Immature natural killer cell (primary cell): Measurements from ENCODE around the gene SPATA9. TPM values are rescaled to one million over a fixed set of nuclear protein-coding genes. Genes with fewer than 3 reads are reported as not detected.
"Not testable (repeated sequence)": the region's sequence is repeated elsewhere in the genome, so short reads cannot be mapped to it uniquely, and the experiment has no call there.

Source experiments
- DNase-seq, 3 donors: peaks; one replicate each; pipeline ENCODE4 v3.0.0; 2022; ENCODE audit warnings: mixed read lengths in 1 of 3
- H3K27ac Mint-ChIP-seq, 6 donors: one replicate each; pipeline ENCODE4 v1.8.0; 2020; ENCODE audit warnings: mixed read lengths in 6 of 6, mild to moderate bottlenecking in 5 of 6, inconsistent platforms in 4 of 6, moderate library complexity in 3 of 6
- H3K27me3 Mint-ChIP-seq, 3 donors: one replicate each; pipeline ENCODE4 v1.8.0; 2020 to 2021; ENCODE audit warnings: low read depth in 3 of 3, mild to moderate bottlenecking in 3 of 3, mixed read lengths in 3 of 3, moderate library complexity in 3 of 3, inconsistent platforms in 1 of 3
- H3K36me3 Mint-ChIP-seq, 3 donors: one replicate each; pipeline ENCODE4 v1.8.0; 2020; ENCODE audit warnings: mixed read lengths in 3 of 3, inconsistent platforms in 2 of 3, mild to moderate bottlenecking in 2 of 3
- H3K4me1 Mint-ChIP-seq, 2 donors: one replicate each; pipeline ENCODE4 v1.8.0; 2020; ENCODE audit warnings: inconsistent platforms in 2 of 2, mild to moderate bottlenecking in 2 of 2, mixed read lengths in 2 of 2, moderate library complexity in 1 of 2
- H3K4me3 Mint-ChIP-seq, 5 donors: one replicate each; pipeline ENCODE4 v1.8.0; 2020; ENCODE audit warnings: mild to moderate bottlenecking in 5 of 5, mixed read lengths in 5 of 5, inconsistent platforms in 3 of 5, moderate library complexity in 3 of 5
- H3K9me3 Mint-ChIP-seq, 6 donors: one replicate each; pipeline ENCODE4 v1.8.0; 2020; ENCODE audit warnings: mild to moderate bottlenecking in 6 of 6, mixed read lengths in 6 of 6, inconsistent platforms in 4 of 6, moderate library complexity in 3 of 6
- polyA plus RNA-seq, 3 donors: library from polyadenylated mRNA; unstranded; fragments of 300-500 nt; fragmentation: Illumina TruSeq; gene quantifications; one replicate each; pipeline ENCODE4 v1.2.3, GENCODE V29; 2021

Gene SPATA9
- polyA plus RNA-seq, 3 donors from 2014 or later = 1.4 to 1.6 TPM; not detected in 1

DNA sequence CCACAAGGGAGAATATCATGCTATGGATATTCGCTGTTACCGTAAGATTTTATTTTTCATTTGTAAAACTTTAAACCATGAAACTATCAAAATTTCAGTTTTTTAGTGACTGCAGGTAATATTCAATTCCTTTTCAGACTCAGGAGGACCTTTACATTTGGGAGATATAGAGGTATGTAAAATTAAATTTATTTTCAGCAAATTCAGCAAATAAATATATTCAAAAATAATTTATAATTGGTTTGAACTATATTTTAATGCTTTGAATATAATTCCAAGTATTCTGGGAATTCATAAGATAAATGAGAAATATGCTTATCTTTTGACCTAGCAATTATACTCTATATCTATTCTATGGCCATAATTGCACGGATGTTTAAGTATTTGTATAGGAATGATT, 28.6 kb downstream of the SPATA9 start:
- H3K27me3 Mint-ChIP-seq = peaks cover 0 to under 1% (median 0%) of the 10 kb centered on the region in 3 donors
- H3K27ac Mint-ChIP-seq = no peak overlapping the region
- peaks cover 7 to 13% (median 12%) of the 10 kb centered on the region in 3 donors for H3K36me3 Mint-ChIP-seq
- no peak for DNase-seq
- no peaks in the 10 kb centered on the region for H3K4me1 Mint-ChIP-seq
- H3K4me3 Mint-ChIP-seq = no peak overlapping the region
- no peaks in the 10 kb centered on the region for H3K9me3 Mint-ChIP-seq

GRCh38 chr5:95652849-95653248, 29.9 kb downstream of the SPATA9 start:
- peaks cover 0 to 2% (median 0%) of the 10 kb centered on the region in 3 donors for H3K27me3 Mint-ChIP-seq
- H3K9me3 Mint-ChIP-seq = no peaks in the 10 kb centered on the region
- H3K36me3 Mint-ChIP-seq = peaks cover 7 to 8% (median 7%) of the 10 kb centered on the region in 3 donors
- no peak for DNase-seq
- no peak overlapping the region for H3K27ac Mint-ChIP-seq
- H3K4me3 Mint-ChIP-seq = no peak overlapping the region
- H3K4me1 Mint-ChIP-seq = peaks cover 4 to 5% of the 10 kb centered on the region in 2 donors

DNA sequence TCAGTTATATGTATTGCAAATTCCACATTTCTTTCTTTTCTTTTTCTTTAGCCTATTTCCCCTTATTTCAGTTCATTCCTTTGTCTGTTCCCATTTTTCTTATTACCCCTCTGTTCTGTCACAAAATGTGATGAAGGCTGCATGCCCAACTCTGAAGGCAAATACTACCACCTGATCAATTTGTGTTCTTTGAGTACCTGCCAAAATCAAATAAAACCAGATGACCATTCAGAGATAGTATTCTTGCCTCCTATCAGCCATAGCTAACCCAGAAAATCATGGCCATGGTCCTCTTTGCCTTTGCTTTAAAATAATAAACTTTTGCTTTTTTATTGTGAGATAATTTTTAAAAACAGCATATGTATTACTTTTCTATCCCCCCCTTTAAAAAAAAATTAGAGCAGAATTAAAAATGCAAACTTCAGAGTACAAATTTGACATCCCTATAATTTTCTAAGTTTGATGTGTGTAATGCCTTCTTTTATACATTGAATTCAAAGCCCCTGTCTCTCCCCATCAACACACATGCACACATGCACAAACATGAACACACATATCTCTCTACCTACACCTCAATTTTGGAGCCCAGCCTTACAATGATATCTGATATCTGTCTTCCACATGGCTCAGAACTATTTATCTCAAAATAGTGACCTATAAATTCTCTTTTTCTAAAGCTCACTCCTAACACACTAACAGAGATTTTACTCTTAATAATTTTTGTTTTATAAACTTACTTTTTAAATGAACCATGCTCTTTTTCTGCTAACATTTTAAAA, 32.8 kb downstream of the SPATA9 start:
- Mint-ChIP-seq H3K9me3 (no peaks in the 10 kb centered on the region), H3K27ac (no peak overlapping the region), H3K4me3 (no peak overlapping the region), H3K27me3 (peaks cover 4 to 10% (median 8%) of the 10 kb centered on the region in 3 donors), H3K4me1 (peaks cover 11 to 27% of the 10 kb centered on the region in 2 donors), H3K36me3 (peaks cover under 1 to 8% (median 7%) of the 10 kb centered on the region in 3 donors)
- no peak for DNase-seq

GRCh38 chr5:95649274-95649673, 33.5 kb downstream of the SPATA9 start:
- Mint-ChIP-seq H3K4me1 (peaks cover 15 to 31% of the 10 kb centered on the region in 2 donors), H3K9me3 (no peaks in the 10 kb centered on the region), H3K4me3 (no peak overlapping the region), H3K27ac (no peak overlapping the region), H3K27me3 (peaks cover 4 to 10% (median 8%) of the 10 kb centered on the region in 3 donors), H3K36me3 (peaks cover 0 to 7% (median 5%) of the 10 kb centered on the region in 3 donors)
- no peak for DNase-seq

GRCh38 chr5:95647886-95648860, 34.6 kb downstream of the SPATA9 start:
- Mint-ChIP-seq H3K9me3 (no peaks in the 10 kb centered on the region), H3K27me3 (peaks cover 4 to 12% (median 8%) of the 10 kb centered on the region in 3 donors), H3K27ac (peak overlapping the region in 5 of 6 donors; percentile 12 to 90 (median 60)), H3K4me3 (peak overlapping the region in 4 of 5 donors; percentile 19 to 89 (median 28)), H3K36me3 (peaks cover 0 to 5% (median 4%) of the 10 kb centered on the region in 3 donors), H3K4me1 (peaks cover 19 to 35% of the 10 kb centered on the region in 2 donors)
- peak in 1 of 3 donors; percentile 4 for DNase-seq

DNA sequence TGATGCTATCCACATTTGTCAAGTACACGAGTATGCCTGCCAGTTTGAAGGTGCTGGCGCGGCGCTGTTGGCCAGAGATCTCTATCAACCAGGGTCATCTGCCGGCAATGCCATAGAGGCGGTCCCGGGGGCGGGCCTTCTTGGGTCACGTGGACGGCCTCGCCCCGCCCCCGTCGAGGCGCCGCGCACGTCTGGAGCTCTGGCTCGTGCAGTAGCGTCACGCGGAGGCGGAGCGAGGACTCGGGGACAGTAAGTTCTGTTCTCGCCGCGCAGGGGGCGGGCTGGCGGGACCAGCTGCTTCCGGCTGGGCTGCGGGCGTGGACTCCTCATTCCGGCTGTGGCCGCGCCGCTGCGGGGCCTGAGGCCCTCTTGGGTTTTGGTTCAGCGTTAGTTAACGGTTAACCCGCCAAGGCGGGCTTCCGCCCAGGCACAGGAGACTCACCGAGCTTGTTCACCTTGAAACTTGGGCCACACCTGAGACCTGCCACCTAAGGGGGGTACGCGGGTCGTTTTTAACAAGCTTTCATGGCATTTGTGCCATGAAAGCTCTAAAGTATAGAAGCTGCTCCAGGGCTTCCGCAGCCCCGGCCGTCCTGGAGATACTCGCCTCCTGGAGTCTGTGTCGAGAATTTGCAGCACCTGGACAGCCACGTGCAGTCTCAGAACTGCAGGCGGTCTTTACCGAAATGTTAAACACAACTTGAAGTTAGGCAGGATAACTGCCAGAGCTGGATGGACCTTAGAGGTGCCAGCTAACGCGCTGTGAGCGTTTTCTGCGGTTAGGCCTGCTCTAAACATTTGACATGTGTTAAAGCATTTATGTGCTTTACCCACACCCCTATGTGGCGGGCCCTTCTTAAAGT, 36.0 kb downstream of the SPATA9 start, which contains the start of gene RFESD:
Gene RFESD, plus strand, starts transcription at position 209 of the 863 bp plus-strand sequence. CDS start 5,495 bp downstream, outside the sequence.
- H3K36me3 Mint-ChIP-seq = no peaks in the 10 kb centered on the region
- DNase-seq = peak; percentile 98
- no peaks in the 10 kb centered on the region for H3K9me3 Mint-ChIP-seq
- peaks cover 4 to 12% (median 8%) of the 10 kb centered on the region in 3 donors for H3K27me3 Mint-ChIP-seq
- H3K27ac Mint-ChIP-seq = peak within 1 kb of the TSS; percentile 90 to 95 (median 92)
- H3K4me3 Mint-ChIP-seq = peak within 1 kb of the TSS; percentile 86 to 92 (median 88)
- peaks cover 19 to 35% of the 10 kb centered on the region in 2 donors for H3K4me1 Mint-ChIP-seq

DNA sequence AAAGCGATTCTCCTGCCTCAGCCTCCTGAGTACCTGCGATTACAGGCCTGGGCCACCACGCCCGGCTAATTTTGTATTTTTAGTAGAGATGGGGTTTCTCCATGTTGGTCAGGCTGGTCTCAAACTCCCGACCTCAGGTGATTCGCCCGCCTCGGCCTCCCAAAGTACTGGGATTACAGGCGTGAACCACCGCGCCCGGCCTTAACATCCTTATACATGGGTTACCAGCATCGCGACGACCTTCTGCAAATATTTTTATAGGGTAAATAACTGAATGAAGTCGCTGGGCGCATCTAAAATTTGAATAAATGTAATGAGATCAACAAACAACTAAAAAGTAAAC, 36.6 kb downstream of the SPATA9 start:
- Mint-ChIP-seq H3K4me1 (peaks cover 19 to 35% of the 10 kb centered on the region in 2 donors), H3K27ac (peak overlapping the region; percentile 90 to 95 (median 92)), H3K4me3 (peak overlapping the region; percentile 86 to 92 (median 88)), H3K27me3 (peaks cover 4 to 12% (median 8%) of the 10 kb centered on the region in 3 donors)
- H3K36me3 Mint-ChIP-seq, H3K9me3 Mint-ChIP-seq, DNase-seq: not testable (repeated sequence)

DNA sequence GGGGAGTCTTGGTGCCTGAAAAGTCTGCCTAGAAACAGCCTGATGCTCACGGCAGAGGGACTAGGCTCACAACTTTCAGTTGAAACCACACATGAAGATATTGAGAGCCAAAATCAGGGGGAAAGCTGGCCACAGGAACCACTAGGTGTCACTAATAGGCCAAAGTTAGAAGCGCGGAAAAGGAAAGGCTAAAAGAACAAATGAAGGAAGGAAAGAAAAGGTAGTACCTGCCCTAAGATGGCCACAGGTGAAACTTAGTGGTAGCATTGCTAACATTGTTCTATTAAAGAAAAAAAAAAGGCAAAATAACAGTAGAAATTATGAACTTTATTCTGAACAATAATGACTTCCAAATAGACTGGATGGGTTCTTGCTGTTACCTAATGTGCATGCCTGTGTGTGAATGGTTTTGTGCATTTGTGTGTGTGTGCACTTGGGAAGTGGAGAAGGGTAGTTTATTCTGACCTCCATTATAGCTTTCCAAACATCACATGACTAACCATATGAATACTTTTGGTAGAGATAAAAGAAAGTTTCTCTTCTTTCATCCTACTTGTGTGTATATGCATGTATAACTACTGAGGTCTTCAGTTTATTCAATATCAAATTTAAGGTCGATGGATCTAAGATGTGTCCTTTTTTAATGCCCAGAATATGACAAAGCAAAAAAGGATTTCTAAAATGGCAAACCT, 38.3 kb downstream of the SPATA9 start:
- H3K4me1 Mint-ChIP-seq = peaks cover 19 to 35% of the 10 kb centered on the region in 2 donors
- peaks cover 4 to 14% (median 8%) of the 10 kb centered on the region in 3 donors for H3K27me3 Mint-ChIP-seq
- peak overlapping the region in 3 of 5 donors; percentile 0 to 16 (median 0) for H3K4me3 Mint-ChIP-seq
- H3K36me3 Mint-ChIP-seq = no peaks in the 10 kb centered on the region
- peak; percentile 36 to 59 (median 49) for DNase-seq
- H3K27ac Mint-ChIP-seq = peak overlapping the region; percentile 55 to 90 (median 76)
- no peaks in the 10 kb centered on the region for H3K9me3 Mint-ChIP-seq

DNA sequence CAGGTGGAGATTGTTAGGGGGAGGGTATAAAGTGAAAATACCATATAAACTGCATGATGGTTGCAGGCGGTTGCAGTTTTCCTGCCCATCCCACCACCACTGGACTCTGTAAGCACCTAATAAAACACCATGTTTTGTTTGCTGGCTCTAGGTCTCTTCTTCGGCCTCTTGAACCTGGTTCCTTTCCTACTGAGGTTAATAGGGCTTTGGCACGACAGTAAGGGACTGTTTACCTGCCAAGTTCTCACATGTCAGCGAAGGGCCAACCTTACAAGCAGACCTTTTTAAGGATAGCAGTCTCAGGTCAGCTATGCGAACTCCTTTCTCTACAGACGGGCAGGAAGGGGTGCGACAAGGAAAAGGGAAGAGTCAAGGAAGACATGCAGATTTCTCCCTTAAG, 39.6 kb downstream of the SPATA9 start:
- no peaks in the 10 kb centered on the region for H3K36me3 Mint-ChIP-seq
- peaks cover 18 to 33% of the 10 kb centered on the region in 2 donors for H3K4me1 Mint-ChIP-seq
- H3K4me3 Mint-ChIP-seq = no peak overlapping the region

GRCh38 chr5:95641741-95642220, 41.0 kb downstream of the SPATA9 start:
- Mint-ChIP-seq H3K27ac (peak overlapping the region in 1 of 6 donors; percentile 31), H3K27me3 (peaks cover 3 to 12% (median 9%) of the 10 kb centered on the region in 3 donors), H3K4me1 (peaks cover 12 to 21% of the 10 kb centered on the region in 2 donors), H3K9me3 (no peaks in the 10 kb centered on the region), H3K36me3 (no peaks in the 10 kb centered on the region), H3K4me3 (no peak overlapping the region)
- no peak for DNase-seq

More for the DNA sequence above, 39.6 kb downstream of the SPATA9 start:
- Mint-ChIP-seq H3K27ac (peak overlapping the region in 2 of 6 donors; percentile 42 to 58), H3K27me3 (peaks cover 4 to 14% (median 13%) of the 10 kb centered on the region in 3 donors), H3K9me3 (no peaks in the 10 kb centered on the region)
- DNase-seq = no peak

DNA sequence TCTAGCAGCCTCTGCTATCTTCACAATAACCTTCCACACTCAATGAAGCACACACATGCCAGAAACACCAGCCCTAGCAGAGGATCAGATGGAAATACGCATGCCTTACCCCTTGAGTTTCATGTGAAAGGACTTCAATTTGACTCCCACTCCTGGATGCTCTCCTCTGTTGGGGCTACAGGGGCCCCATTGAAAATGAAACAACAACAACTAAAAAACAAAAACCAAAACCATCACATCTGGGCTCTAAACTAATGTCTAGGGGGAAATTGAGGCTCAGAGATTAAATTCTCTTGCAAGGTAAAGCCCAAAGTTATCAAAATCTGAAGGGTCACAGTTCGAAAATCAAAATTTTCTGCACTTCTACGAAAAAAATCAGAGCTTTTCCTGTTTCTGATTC, 44.2 kb downstream of the SPATA9 start:
- DNase-seq = no peak
- peaks cover 0 to 11% (median 4%) of the 10 kb centered on the region in 3 donors for H3K27me3 Mint-ChIP-seq
- H3K27ac Mint-ChIP-seq = no peak overlapping the region
- peaks cover 0 to 2% of the 10 kb centered on the region in 2 donors for H3K4me1 Mint-ChIP-seq
- no peak overlapping the region for H3K4me3 Mint-ChIP-seq
- H3K36me3 Mint-ChIP-seq = no peaks in the 10 kb centered on the region
- no peaks in the 10 kb centered on the region for H3K9me3 Mint-ChIP-seq

GRCh38 chr5:95634081-95634480, 48.7 kb downstream of the SPATA9 start:
- Mint-ChIP-seq H3K4me3 (no peak overlapping the region), H3K4me1 (peaks cover 13% of the 10 kb centered on the region in 2 donors), H3K27me3 (peaks cover 1 to 6% (median 4%) of the 10 kb centered on the region in 3 donors), H3K27ac (no peak overlapping the region), H3K36me3 (peaks cover 0 to 6% (median 0%) of the 10 kb centered on the region in 3 donors), H3K9me3 (no peaks in the 10 kb centered on the region)
- no peak for DNase-seq
